ENCODE measurements around the gene SH3RF2. TPM values are rescaled to one million over a fixed set of nuclear protein-coding genes. Genes with fewer than 3 reads are reported as not detected.

The SH3RF2 gene
- total RNA-seq, 1 donor from 2014 or later = 50.6 TPM

DNA sequence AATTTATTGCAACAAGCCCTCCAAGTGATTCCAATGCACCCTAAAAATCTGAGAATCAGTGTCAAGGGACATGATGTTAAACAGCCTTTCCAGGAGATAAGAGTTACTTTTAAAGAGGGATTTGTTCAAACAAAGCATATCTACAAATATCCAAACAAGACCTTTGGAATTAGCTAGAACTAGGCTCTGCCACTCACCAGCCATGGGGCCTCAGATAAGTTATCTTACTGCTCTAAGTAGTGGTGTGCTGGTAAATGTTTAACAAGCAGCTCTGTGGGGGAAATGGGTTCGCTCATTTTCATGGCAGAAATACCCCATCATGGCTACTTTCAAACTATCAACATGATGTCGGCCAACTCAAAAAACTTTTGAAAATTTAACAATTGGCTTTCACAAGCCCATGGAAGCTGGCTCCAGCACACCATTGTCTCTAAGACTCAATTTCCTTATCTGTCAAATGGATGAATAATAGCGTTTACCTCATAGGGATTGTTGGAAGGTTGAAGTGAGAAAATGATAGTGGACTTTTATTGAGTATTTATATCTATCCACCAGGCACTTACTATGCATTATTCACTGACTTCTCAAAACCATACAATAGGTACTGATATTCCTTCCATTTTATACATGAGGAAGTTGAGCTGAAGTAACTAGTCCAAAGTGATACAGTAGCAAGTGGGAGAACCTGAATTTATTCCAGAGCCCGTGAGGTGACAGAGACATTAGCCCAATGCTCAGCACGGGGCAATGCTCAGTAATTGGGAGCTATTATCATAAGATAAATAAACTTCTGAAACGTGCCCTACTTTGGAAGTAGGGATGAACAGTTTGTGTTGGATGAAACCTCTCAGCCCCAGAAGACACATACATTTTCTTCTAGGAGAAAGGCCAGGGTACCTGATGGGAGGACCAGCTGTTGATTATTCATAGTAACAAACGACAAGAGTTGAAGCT, 43.2 kb downstream of the SH3RF2 start:
- peaks cover 18 to 23% of the 10 kb centered on the region in 2 donors for H3K4me1 ChIP-seq
- intact Hi-C loops (cut with DNase I) = no loop called here
- TF ChIP-seq, protein P1, sequence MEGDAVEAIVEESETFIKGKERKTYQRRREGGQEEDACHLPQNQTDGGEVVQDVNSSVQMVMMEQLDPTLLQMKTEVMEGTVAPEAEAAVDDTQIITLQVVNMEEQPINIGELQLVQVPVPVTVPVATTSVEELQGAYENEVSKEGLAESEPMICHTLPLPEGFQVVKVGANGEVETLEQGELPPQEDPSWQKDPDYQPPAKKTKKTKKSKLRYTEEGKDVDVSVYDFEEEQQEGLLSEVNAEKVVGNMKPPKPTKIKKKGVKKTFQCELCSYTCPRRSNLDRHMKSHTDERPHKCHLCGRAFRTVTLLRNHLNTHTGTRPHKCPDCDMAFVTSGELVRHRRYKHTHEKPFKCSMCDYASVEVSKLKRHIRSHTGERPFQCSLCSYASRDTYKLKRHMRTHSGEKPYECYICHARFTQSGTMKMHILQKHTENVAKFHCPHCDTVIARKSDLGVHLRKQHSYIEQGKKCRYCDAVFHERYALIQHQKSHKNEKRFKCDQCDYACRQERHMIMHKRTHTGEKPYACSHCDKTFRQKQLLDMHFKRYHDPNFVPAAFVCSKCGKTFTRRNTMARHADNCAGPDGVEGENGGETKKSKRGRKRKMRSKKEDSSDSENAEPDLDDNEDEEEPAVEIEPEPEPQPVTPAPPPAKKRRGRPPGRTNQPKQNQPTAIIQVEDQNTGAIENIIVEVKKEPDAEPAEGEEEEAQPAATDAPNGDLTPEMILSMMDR (IDR thresholded peaks at IDR 0.05) = no peak
- no peaks in the 10 kb centered on the region for H3K36me3 ChIP-seq
- DNase-seq (ENCODE audit: low spot score in 2 of 2) = no peak
- no peak overlapping the region for H3K4me3 ChIP-seq
- no peaks in the 10 kb centered on the region for H3K9me3 ChIP-seq
- H3K27ac ChIP-seq = no peak overlapping the region
- no peaks in the 10 kb centered on the region for H3K27me3 ChIP-seq

DNA sequence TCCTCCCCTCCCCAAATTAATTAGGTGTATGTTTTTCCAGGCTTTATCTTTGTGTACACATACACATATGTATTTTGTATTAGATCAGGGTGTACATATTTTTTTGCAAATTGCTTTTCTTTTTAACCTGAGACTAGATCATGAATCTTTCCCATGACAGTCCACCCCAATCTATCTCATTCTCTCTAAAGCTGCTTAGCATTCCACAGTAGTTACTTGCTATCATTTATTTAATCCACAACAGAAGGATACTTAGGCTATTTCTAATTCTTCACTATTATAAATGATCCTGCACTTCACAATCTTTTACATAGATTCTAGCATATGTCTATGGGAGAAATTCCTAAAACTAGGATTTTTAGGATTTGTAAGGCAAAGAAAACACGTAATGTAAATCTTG, 43.9 kb downstream of the SH3RF2 start:
- peaks cover 17% of the 10 kb centered on the region in 2 donors for H3K4me1 ChIP-seq
- no peaks in the 10 kb centered on the region for H3K27me3 ChIP-seq
- DNase-seq (ENCODE audit: low spot score in 2 of 2) = no peak
- intact Hi-C loops (cut with DNase I) = no loop called here
- H3K36me3 ChIP-seq = no peaks in the 10 kb centered on the region
- no peaks in the 10 kb centered on the region for H3K9me3 ChIP-seq
- TF ChIP-seq, protein P1 (IDR thresholded peaks at IDR 0.05) = no peak
- no peak overlapping the region for H3K27ac ChIP-seq
- H3K4me3 ChIP-seq = no peak overlapping the region

DNA sequence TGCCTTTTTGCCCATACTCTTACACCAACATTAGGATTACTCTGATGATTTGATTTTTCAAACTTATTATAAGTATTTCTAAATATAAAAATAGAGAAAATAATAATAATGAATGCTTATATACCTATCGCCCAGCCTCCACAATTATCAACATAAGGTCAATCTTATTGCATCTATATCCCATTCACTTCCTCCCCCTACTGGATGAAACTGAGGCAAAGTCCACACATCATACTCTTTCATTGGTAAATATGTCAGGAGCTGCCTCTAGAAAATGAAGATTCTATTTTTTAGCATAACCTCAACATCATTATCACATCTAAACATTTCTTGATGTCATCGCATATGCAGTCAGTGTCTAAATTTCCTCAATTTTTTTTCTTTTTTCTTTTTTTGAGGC, 44.3 kb downstream of the SH3RF2 start:
- H3K4me1 ChIP-seq = peaks cover 12 to 13% of the 10 kb centered on the region in 2 donors
- H3K9me3 ChIP-seq = no peaks in the 10 kb centered on the region
- intact Hi-C loops (cut with DNase I) = no loop called here
- no peaks in the 10 kb centered on the region for H3K36me3 ChIP-seq
- DNase-seq (ENCODE audit: low spot score in 2 of 2) = no peak
- TF ChIP-seq, protein P1 (IDR thresholded peaks at IDR 0.05) = no peak
- no peaks in the 10 kb centered on the region for H3K27me3 ChIP-seq
- no peak overlapping the region for H3K27ac ChIP-seq
- H3K4me3 ChIP-seq = no peak overlapping the region

DNA sequence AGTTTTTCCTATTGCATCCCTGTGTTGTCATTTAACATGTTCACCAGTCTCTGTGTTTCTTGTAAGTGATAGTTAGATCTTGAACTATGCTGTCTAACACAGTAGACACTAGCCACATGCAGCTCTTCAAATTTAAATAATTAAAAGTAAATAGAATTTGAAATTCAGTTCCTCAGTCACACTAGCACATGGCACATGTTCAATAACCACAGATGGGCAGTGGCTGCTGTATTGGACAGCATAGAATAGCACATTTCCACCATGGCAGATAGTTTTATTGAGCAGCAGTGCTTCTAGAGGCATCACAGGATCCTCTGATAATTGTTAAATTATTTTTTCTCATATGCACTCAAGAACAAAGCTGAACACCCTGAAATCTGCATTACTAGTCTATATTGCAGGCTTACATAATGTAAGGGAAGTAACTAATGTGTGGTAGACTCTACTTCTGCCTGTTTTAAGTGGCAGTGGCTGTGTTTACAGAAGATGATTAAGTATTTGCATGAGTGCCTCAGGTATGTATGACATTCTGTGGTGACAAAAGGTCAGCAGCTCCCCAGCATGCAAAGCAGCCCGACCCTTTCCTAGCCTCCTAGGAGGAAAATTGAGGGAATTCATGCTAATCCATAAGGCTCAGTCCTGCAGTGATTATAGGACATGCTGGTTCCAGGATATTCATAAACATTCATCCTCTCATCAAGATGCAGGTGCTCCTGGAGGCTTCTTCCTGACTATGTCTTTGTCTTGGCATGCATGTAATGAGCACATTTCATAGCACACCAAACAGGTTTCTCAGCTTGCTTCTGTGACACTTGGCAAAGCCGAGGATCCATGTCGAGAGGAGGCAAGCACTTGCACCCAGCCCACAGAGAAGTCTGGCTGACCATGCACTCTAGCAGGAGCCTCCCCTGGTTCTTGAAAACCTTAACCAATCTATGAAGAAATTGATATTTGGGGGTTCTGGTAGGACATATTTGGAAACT, 45.5 kb downstream of the SH3RF2 start:
- TF ChIP-seq, protein P1 (IDR thresholded peaks at IDR 0.05) = no peak
- Histone ChIP-seq H3K9me3 (no peaks in the 10 kb centered on the region), H3K4me3 (no peak overlapping the region), H3K4me1 (peaks cover under 1 to 2% of the 10 kb centered on the region in 2 donors), H3K36me3 (no peaks in the 10 kb centered on the region), H3K27ac (no peak overlapping the region), H3K27me3 (no peaks in the 10 kb centered on the region)
- DNase-seq (ENCODE audit: low spot score in 2 of 2) = no peak
- intact Hi-C loops (cut with DNase I) = no loop called here

DNA sequence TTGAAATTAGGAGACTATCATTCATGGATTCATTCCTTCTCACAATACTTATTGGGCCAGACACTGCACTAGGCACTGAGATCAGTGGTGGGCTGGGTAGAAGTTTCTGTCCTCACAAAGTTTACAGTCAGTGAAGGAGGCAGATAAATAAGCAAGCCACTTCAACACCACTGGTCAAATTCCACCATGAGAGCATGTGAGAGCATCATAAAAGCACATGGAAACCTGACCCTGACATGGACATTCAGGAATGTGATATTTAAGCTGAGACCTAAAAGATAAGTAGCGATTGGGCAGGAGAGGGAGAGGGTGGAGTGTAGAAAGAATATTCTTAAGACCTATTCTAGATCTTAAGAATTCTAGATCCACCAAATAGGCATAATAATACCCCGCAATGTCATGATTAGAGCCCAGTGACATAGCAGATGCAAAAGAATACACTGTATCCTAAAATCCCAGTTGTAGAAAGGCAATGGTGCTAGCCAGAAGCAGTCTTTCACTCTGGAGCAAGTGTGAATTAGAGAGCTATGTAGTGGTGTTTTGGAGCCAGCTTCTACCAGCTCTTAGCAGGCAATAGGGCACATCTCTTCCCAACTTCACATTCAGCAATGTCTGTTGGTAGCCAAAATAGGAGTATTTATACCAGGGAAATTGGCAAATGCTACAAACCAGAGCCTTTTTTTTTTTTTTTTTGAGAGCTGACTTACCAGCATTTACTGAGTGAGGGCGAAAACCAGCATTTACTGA, 46.4 kb downstream of the SH3RF2 start:
- Histone ChIP-seq H3K27me3 (no peaks in the 10 kb centered on the region), H3K36me3 (no peaks in the 10 kb centered on the region), H3K4me3 (no peak overlapping the region), H3K9me3 (no peaks in the 10 kb centered on the region), H3K27ac (no peak overlapping the region), H3K4me1 (no peaks in the 10 kb centered on the region)
- intact Hi-C loops (cut with DNase I) = no loop called here
- no peak for DNase-seq (ENCODE audit: low spot score in 2 of 2)
- TF ChIP-seq, protein P1 (IDR thresholded peaks at IDR 0.05) = no peak
